OCI-LY3 (cell line): ENCODE results near the gene HIF3A.
A peak's percentile ranks its signal among the peaks of the same experiment; 100 is the strongest.
"Not testable (repeated sequence)": the region's sequence is repeated elsewhere in the genome, so short reads cannot be mapped to it uniquely, and the experiment has no call there.

ENCODE experiments used
- H2AFZ ChIP-seq: fragments of 200-600, 300-600 bp; shearing (Covaris generic); 2 replicates; pipeline ENCODE4 v1.6.0; 2014; ENCODE audit warnings: antibody characterized with exemption, low read depth, low read length
- H3K27ac ChIP-seq: fragments of 200-600, 300-600 bp; sonication (generic); 2 replicates; pipeline ENCODE4 v1.5.1; 2014; ENCODE audit warnings: mild to moderate bottlenecking, low read length, moderate library complexity, mixed read lengths
- H3K27me3 ChIP-seq: fragments of 200-600, 300-600 bp; sonication (generic); 2 replicates; pipeline ENCODE4 v1.6.1; 2014; ENCODE audit warnings: low read depth, low read length, mixed read lengths
- H3K36me3 ChIP-seq: fragments of 200-600, 300-600 bp; sonication (generic); replicated peaks from 2 replicates; pipeline ENCODE3; 2014; ENCODE audit warnings: low read depth, low read length, mixed read lengths
- H3K4me1 ChIP-seq: fragments of 300-600, 200-600 bp; sonication (generic); 2 replicates; pipeline ENCODE4 v1.6.1; 2014; ENCODE audit warnings: low read length, mixed read lengths
- H3K4me2 ChIP-seq: fragments of 200-600, 300-600 bp; sonication (generic); 2 replicates; pipeline ENCODE4 v1.6.1; 2014; ENCODE audit warnings: low read length, mixed read lengths
- H3K4me3 ChIP-seq: fragments of 300-600, 200-600 bp; sonication (generic); 2 replicates; pipeline ENCODE4 v1.5.1; 2014; ENCODE audit warnings: antibody characterized with exemption, mild to moderate bottlenecking, low read length, moderate library complexity
- H3K79me2 ChIP-seq: fragments of 300-600, 200-600 bp; shearing (Covaris generic); 2 replicates; pipeline ENCODE4 v1.6.1; 2014; ENCODE audit warnings: mild to moderate bottlenecking, low read length, mixed read lengths
- H3K9ac ChIP-seq: fragments of 300-600, 200-600 bp; shearing (Covaris generic); 2 replicates; pipeline ENCODE4 v1.6.0; 2014; ENCODE audit warnings: mild to moderate bottlenecking, low read length, moderate library complexity
- H3K9me3 ChIP-seq: fragments of 200-600, 300-600 bp; shearing (Covaris generic); 2 replicates; pipeline ENCODE4 v1.6.1; 2014; ENCODE audit warnings: low read length, mixed read lengths; ENCODE audit not compliant: insufficient read depth
- H4K20me1 ChIP-seq: fragments of 200-600, 300-600 bp; sonication (generic); 2 replicates; pipeline ENCODE4 v1.6.1; 2016; ENCODE audit warnings: low read length, mixed read lengths; ENCODE audit not compliant: insufficient read depth
- EZH2phosphoT487 ChIP-seq: fragments of 200-600 bp; shearing (Covaris generic); IDR thresholded peaks from 2 replicates; pipeline ENCODE4 v1.6.1; 2018; ENCODE audit warnings: antibody characterized with exemption, mixed run types, low read depth
- TF ChIP-seq, protein P1 (sequence below): fragments of 200-600, 300-600 bp; sonication (generic); IDR thresholded peaks from 2 replicates; pipeline ENCODE4 v1.5.1; 2014; ENCODE audit warnings: antibody characterized with exemption, low read length, low read depth

The HIF3A gene

GRCh38 chr19:46256855-46257254 is 40.0 kb upstream of the HIF3A start:
- Histone ChIP-seq H3K27me3 (peaks cover 10% of the 10 kb centered on the region; the same call in 1 of the 2 replicates), H2AFZ (no peak overlapping the region), H3K4me1 (no peaks in the 10 kb centered on the region), H4K20me1 (peaks cover 14% of the 10 kb centered on the region; the same call in 1 of the 2 replicates), H3K36me3 (peaks cover 16% of the 10 kb centered on the region), H3K4me2 (no peak overlapping the region), H3K27ac (no peak overlapping the region), H3K79me2 (no peaks in the 10 kb centered on the region), H3K9ac (no peak overlapping the region), H3K4me3 (no peak overlapping the region), H3K9me3 (no peaks in the 10 kb centered on the region)
- TF ChIP-seq, protein P1, sequence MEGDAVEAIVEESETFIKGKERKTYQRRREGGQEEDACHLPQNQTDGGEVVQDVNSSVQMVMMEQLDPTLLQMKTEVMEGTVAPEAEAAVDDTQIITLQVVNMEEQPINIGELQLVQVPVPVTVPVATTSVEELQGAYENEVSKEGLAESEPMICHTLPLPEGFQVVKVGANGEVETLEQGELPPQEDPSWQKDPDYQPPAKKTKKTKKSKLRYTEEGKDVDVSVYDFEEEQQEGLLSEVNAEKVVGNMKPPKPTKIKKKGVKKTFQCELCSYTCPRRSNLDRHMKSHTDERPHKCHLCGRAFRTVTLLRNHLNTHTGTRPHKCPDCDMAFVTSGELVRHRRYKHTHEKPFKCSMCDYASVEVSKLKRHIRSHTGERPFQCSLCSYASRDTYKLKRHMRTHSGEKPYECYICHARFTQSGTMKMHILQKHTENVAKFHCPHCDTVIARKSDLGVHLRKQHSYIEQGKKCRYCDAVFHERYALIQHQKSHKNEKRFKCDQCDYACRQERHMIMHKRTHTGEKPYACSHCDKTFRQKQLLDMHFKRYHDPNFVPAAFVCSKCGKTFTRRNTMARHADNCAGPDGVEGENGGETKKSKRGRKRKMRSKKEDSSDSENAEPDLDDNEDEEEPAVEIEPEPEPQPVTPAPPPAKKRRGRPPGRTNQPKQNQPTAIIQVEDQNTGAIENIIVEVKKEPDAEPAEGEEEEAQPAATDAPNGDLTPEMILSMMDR, result no peak
- no peak for TF ChIP-seq EZH2phosphoT487

DNA sequence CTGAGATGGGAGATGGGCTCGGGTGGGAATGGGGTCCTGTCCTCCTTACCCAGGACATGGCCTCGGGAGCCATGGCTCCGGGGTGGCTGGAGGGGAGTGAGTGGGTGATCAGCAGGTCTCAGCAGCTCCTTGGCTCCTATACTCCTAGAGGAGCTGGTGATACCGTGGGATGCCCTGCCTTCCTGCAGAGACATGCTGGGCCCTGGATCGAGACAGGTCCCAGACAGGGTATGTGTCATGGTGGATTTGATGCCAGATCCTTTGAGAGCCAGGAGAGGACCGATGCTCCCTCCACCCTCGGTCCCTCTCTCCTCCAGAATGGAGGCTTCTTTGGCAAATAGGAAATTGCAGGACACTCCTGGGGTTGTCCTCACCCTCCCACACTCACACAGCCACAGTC is 35.3 kb upstream of the HIF3A start:
- H3K27ac ChIP-seq, H3K4me3 ChIP-seq, H3K9me3 ChIP-seq, H3K4me2 ChIP-seq, H3K79me2 ChIP-seq, H3K9ac ChIP-seq, H2AFZ ChIP-seq, H3K36me3 ChIP-seq: not testable (repeated sequence)
- 0 out of 2 replicates have a peak, but pooled peaks cover 11% of the 10 kb centered on the region for H4K20me1 ChIP-seq
- peaks cover 16% of the 10 kb centered on the region for H3K4me1 ChIP-seq
- H3K27me3 ChIP-seq, result peaks cover 29% of the 10 kb centered on the region

- peaks cover 34% of the 10 kb centered on the region for H3K27me3 ChIP-seq
- H3K27ac ChIP-seq, H3K9me3 ChIP-seq, H3K36me3 ChIP-seq, H3K9ac ChIP-seq, H2AFZ ChIP-seq, H3K79me2 ChIP-seq: not testable (repeated sequence)
- peaks cover 16% of the 10 kb centered on the region for H3K4me1 ChIP-seq
- peak overlapping the region; percentile 50 for H3K4me3 ChIP-seq
- H4K20me1 ChIP-seq, result 0 out of 2 replicates have a peak, but pooled peaks cover 11% of the 10 kb centered on the region
- H3K4me2 ChIP-seq, result peak overlapping the region; percentile 57
- peak; percentile 91; the same call in 1 of the 2 replicates for TF ChIP-seq EZH2phosphoT487
Observed at GRCh38 chr19:46262684-46263296, 34.1 kb upstream of the HIF3A start.

- Histone ChIP-seq H3K4me1 (peaks cover 16% of the 10 kb centered on the region), H4K20me1 (0 out of 2 replicates have a peak, but pooled peaks cover 11% of the 10 kb centered on the region)
Observed at GRCh38 chr19:46264801-46265200, 32.0 kb upstream of the HIF3A start.

DNA sequence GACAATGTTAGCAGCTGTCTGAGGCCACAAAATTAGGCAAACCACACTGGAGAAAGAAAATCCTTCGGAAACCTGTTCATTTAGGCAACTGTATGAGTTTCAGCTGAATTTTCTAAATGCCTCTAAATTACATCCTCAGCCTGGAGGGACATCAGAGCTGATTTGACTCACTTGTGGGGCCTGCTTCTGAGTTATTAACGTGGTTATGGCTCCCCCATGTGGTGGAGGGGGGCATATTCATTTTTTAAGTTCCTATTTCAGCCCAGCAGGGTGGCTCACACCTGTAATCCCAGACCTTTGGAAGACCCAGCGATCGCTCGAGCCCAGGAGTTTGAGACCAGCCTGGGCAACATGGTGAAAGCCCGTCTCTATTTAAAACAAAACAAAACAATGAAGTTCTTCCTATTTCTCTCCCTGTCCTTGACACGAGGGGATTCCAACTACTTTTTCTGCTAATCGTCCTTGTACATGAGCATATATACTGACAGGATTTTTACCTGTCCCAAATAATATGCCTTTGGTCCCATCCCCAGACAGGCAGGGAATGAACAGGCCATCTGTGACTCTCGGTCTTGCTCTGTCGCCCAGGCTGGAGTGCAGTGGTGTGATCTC is 31.5 kb upstream of the HIF3A start:
- Histone ChIP-seq H2AFZ (no peak overlapping the region), H3K4me3 (no peak overlapping the region), H3K9ac (no peak overlapping the region), H3K27ac (no peak overlapping the region), H3K4me1 (peaks cover 16% of the 10 kb centered on the region), H3K79me2 (no peaks in the 10 kb centered on the region), H3K36me3 (no peaks in the 10 kb centered on the region), H3K4me2 (no peak overlapping the region), H3K27me3 (peaks cover 43% of the 10 kb centered on the region), H4K20me1 (0 out of 2 replicates have a peak, but pooled peaks cover 9% of the 10 kb centered on the region), H3K9me3 (no peaks in the 10 kb centered on the region)
- TF ChIP-seq, protein P1, result peak; percentile 88
- TF ChIP-seq EZH2phosphoT487, result no peak

More at GRCh38 chr19:46264801-46265200, 32.0 kb upstream of the HIF3A start:
- H3K4me2 ChIP-seq, H3K9ac ChIP-seq, H3K27ac ChIP-seq, H3K9me3 ChIP-seq, H3K4me3 ChIP-seq, H3K36me3 ChIP-seq, H3K79me2 ChIP-seq, H2AFZ ChIP-seq: not testable (repeated sequence)
- H3K27me3 ChIP-seq, result peaks cover 40% of the 10 kb centered on the region
